GM19239 (cell line): ENCODE results near the gene INKA2.
A peak's percentile ranks its signal among the peaks of the same experiment; 100 is the strongest.

Experiments
- DNase-seq: peaks from one replicate; pipeline ENCODE4 v3.0.0; 2011; ENCODE audit warnings: low spot score; ENCODE audit not compliant: insufficient read length
- FAIRE-seq: peaks from 2 replicates; lab custom pipeline; 2011; peaks lifted over from hg19 to GRCh38; lab: Jason Lieb, UNC

The INKA2 gene

DNA sequence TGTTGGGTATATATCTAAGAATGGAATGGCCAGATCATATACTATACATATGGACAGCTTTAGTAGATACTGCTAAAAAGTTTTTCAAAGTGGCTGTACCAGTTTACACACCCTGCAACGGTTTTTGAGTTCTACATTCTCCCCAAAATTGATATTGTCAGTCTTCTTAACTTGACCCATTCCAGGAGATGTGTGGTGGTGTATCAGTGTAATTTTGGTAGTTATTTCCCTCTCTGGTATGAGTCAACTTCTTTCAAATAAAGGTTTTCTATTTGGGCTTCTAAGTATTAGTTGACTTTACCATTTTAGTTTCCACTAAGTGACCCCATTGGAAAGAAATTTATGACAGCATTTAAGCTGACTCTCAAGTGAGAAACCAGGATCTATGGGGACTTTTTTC is 29.2 kb downstream of the INKA2 start:
- no peak for DNase-seq
- no peak for FAIRE-seq

GRCh38 chr1:111707906-111708305 is 31.3 kb downstream of the INKA2 start:
- FAIRE-seq, result no peak
- no peak for DNase-seq

- FAIRE-seq (no peak), DNase-seq (no peak)
Observed at GRCh38 chr1:111706921-111707320, 32.3 kb downstream of the INKA2 start.

- DNase-seq, result no peak
- FAIRE-seq, result no peak
Observed at GRCh38 chr1:111705841-111706240, 33.4 kb downstream of the INKA2 start.

GRCh38 chr1:111704776-111705175 is 34.4 kb downstream of the INKA2 start:
- no peak for FAIRE-seq

GRCh38 chr1:111704240-111704639 is 35.0 kb downstream of the INKA2 start:
- DNase-seq, result no peak
- FAIRE-seq, result no peak

More at GRCh38 chr1:111704776-111705175, 34.4 kb downstream of the INKA2 start:
- no peak for DNase-seq

GRCh38 chr1:111702504-111703050 is 36.6 kb downstream of the INKA2 start:
- no peak for FAIRE-seq

GRCh38 chr1:111699268-111699667 is 39.9 kb downstream of the INKA2 start:
- DNase-seq (no peak), FAIRE-seq (peak; percentile 28)

More at GRCh38 chr1:111702504-111703050, 36.6 kb downstream of the INKA2 start:
- DNase-seq, result no peak

DNA sequence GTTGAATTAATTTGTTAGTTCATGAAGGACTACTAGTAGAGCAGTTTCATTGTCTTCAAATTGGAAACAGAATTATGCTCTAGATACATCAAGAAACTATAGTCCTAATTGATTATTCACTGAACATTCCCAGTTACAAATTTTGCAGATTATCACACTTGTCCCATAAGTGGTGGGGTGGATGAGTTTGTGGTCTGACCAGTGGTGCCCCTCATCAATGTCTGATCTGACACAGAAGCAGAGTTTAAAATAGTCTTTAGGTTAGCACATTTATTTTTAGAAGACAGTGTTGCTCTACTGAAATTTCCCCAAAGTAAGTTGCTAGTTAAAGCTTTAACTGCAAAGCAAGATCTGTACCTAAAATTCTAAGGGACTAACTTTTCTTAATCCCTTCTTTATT is 42.9 kb downstream of the INKA2 start:
- DNase-seq (no peak), FAIRE-seq (peak; percentile 82)

DNA sequence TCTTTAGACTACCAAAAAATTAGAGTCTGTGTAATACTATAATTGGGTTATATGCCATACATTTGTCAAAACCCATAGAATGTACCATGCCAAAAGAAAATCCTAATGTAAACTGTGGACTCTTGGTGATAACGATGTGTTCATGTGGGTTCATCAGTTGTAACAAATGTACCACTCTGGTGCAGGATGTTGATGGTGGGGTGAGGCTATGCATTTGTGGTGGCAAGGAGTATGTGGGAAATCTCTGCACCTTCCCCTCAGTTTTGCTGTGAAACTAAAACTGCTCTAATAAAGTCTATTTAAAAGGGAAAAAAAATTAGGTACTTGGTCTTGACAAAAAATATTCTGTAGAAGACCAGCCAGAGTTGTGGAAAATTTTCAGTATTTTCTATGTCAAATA is 43.4 kb downstream of the INKA2 start:
- DNase-seq, result no peak
- peak; percentile 57 for FAIRE-seq

DNA sequence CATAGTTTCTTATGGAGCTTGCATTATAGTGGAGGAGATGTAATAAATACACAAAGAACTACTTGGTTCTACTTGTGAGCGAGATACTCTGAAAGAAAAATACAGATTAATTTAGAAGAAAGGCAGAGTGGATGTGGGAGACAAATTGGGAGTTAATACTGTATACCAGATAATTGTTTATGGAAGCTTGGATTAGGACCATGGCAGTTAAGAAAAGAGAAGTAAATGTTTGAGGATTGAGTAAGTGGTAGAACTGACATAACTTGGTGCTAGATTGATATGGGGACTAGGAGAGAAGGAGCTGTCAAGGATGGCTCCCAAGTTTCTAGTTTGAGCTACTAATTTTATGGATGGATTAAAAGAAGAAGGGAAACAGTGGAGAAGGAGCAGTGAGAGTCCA is 47.3 kb downstream of the INKA2 start:
- no peak for DNase-seq
- FAIRE-seq, result peak; percentile 73

- FAIRE-seq (peak; percentile 61), DNase-seq (no peak)
Observed at GRCh38 chr1:111690306-111690617, 48.9 kb downstream of the INKA2 start.
